Right ventricle myocardium inferior (tissue), 1 donor: ENCODE measurements around the gene GNA14. TPM values are rescaled to one million over a fixed set of nuclear protein-coding genes. Genes with fewer than 3 reads are reported as not detected.
"Not testable (repeated sequence)": the region's sequence is repeated elsewhere in the genome, so short reads cannot be mapped to it uniquely, and the experiment has no call there.

Experiments
- ATAC-seq: fragments of 200-7000 bp; cut with Tn5 transposase; one replicate; pipeline ENCODE4 v1.9.1; 2020; ENCODE audit warnings: mild to moderate bottlenecking, moderate library complexity
- DNase-seq: peaks from one replicate; pipeline ENCODE4 v3.0.0; 2021; ENCODE audit errors: missing footprints
- intact Hi-C: fragments of 100-400 bp; cut with DNase I; formaldehyde crosslinking; loops from one replicate; pipeline ENCODE4 v1.11.0; 2022
- long read RNA-seq: library from polyadenylated mRNA; unstranded; transcript quantifications from one replicate; pipeline ENCODE4 v2.0.0, GENCODE V29; 2021
- total RNA-seq: library from RNA; stranded (reverse); fragmentation: NEBNext Ultra II Directional; extraction: Animal tissue kit (Norgen Biotek cat#: 25700); gene quantifications from one replicate; pipeline ENCODE4 v1.2.1, GENCODE V29; 2021
- donor health status: DM: no; HTN: yes; CAD: no; lungs with severe emphysema.

The GNA14 gene
- total RNA-seq = 2.6 TPM
- long read RNA-seq, partial matches to known transcripts = 0 of 4 reads
- long read RNA-seq, other reads (novel, unspliced or antisense) = 0 of 4 reads

GRCh38 chr9:77648234-77649108 lies at the start of gene GNA14:
GNA14 (minus strand) TSS chr9:77648322; CDS start chr9:77647793, 529 bp downstream.
- intact Hi-C loops = loop anchor here (2.0 to 5.0 kb wide), 3 partner anchors 51 to 192 kb away; no protein-coding TSS in a partner anchor
- peak; percentile 80 for ATAC-seq
- DNase-seq = peak; percentile 77

DNA sequence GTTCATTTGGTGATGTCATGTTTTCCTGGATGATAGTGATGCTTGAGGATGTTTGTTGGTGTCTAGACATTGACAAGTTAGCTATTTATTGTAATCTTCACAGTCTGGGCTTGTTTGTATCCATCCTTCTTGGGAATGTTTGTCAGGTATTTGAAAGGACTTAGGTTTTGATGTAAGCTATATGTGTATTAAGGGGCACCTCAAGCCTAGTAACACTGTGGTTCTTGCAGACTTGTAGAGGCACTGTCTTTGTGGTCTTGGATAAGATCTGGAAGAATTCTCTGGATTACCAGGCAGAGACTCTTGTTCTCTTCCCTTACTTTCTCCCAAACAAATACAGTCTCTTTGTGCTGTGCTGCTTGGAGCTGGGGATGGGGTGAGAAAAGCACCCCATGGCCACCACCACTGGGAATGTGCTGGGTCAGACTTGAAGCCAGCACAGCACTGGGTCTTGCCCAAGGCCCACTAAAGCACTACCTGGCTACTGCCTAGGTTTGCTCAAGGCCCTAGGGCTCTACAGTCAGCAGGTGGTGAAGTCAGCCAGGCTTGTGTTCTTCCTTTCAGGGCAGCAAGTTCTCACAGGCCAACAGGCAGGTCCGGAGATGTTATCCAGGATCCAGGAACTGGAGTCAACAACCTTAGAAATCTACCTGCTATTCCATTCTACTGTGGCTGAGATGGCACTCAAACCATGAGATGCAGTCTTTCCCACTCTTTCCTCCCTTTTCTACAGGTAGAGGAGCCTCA lies 49.3 kb upstream of the GNA14 start:
- ATAC-seq (no peak), DNase-seq (no peak)
- intact Hi-C loops = no loop called here

DNA sequence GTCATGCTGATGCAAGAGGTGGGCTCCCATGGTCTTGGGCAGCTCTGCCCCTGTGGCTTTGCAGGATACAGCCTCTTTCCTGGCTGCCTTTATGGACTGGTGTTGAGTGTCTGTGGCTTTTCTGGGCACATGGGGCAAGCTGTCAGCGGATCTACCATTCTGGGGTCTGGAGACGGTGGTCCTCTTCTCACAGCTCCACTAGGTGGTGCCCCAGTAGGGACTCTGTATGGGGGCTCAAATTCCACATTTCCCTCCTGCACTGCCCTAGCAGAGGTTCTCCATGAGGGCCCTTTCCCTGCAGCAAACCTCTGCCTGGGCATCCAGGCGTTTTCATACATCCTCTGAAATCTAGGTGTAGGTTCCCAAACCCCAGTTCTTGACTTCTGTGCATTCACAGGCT lies 42.6 kb upstream of the GNA14 start:
- intact Hi-C loops, ATAC-seq: not testable (repeated sequence)

DNA sequence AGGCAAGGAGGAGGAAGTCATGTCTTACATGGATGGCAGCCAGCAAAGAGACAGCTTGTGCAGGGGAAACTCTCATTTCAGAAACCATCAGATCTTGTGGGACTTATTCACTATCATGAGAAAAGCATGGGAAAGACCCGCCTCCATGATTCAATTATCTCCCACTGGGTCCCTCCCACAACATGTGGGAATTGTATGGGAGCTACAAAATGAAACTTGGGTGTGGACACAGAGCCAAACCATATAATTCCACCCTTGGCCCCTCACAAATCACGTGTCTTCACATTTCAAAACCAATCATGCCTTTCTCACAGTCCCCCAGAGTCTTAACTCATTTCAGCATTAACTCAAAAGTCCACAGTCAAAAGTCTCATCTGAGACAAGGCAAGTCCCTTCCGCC lies 42.0 kb upstream of the GNA14 start:
- intact Hi-C loops, ATAC-seq, DNase-seq: not testable (repeated sequence)

More for the DNA sequence above, 42.6 kb upstream of the GNA14 start:
- DNase-seq = not testable (repeated sequence)

- DNase-seq, ATAC-seq, intact Hi-C loops: not testable (repeated sequence)
Measured at GRCh38 chr9:77687737-77688136, 39.6 kb upstream of the GNA14 start.

DNA sequence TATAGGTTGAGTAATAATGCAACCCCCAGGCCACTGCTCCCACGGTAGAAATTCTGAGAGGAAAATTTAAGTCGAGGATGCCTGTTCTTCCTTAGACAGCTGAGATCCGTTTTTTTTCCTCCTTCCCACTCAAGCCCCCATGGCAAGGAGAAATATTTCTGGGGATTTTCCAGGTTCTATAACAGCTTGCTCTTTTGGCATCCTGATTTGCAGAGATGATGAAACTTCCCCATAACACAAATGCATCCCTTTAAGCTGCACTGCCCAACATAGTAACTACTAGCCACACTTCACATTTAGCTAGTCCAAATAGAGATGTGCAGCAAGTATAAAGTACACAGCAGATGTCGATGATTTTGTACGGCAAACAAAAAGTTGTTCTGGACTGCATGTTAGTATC lies 32.5 kb upstream of the GNA14 start:
- intact Hi-C loops = no loop called here
- DNase-seq (no peak), ATAC-seq (no peak)

DNA sequence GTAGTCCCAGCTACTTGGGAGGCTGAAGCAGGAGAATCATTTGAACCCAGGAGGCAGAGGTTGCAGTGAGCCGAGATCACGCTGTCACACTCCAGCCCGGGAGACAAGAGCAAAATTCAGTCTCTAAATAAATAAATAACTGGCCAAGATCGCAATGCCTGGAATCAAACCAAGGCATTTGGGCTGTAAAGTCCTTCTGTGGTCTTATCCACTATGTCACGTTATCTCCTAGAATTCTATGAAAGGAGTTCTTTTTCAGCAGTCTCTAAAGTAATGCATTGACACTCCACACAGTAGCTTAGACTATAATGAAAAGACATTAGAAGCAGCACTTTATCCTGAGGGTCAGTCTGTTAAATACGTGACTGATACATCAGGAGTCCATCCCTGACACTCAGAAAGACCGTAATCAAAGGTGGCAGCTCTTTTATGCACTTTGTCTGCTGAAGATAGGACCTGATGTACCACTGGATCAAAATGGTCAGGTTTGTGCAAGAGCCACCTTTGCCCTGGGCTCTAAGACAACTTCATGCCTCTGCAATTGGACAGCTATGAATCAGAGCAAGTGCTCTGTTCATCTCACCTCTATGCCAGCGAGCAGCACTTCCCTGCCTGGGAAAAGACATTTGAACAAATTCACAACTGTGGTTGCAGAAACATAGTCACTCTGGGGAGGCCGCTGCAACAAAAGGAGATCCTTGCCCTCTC lies 31.7 kb upstream of the GNA14 start:
- DNase-seq (no peak), ATAC-seq (no peak)
- intact Hi-C loops = no loop called here

- DNase-seq (no peak), ATAC-seq (no peak)
- intact Hi-C loops = no loop called here
Measured at GRCh38 chr9:77679088-77679487, 31.0 kb upstream of the GNA14 start.

DNA sequence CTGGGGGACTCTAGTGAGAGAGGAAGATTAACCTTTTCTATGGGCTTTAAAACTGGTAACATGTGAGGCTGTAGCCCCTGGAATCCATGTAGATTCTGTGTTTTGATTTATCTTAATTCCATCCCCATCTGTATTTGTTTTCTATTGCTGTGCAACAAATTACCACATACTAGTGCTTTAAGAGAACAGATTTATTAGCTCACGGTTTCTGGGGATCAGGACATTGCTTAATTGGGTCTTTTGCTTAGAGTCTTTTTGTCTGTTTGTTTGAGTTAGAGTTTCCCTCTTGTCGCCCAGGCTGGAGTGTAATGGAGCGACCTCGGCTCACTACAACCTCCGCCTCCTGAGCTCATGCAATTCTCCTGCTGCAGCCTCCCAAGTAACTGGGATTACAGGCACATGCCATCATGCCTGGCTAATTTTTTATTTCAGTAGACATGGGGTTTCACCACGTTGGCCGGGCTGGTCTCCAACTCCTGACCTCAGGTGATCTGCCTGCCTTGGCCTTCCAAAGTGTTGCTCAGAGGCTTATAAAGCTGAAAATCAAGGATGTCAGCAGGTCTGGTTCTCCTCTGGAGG lies 29.9 kb upstream of the GNA14 start:
- DNase-seq = no peak
- no peak for ATAC-seq
- intact Hi-C loops = no loop called here

DNA sequence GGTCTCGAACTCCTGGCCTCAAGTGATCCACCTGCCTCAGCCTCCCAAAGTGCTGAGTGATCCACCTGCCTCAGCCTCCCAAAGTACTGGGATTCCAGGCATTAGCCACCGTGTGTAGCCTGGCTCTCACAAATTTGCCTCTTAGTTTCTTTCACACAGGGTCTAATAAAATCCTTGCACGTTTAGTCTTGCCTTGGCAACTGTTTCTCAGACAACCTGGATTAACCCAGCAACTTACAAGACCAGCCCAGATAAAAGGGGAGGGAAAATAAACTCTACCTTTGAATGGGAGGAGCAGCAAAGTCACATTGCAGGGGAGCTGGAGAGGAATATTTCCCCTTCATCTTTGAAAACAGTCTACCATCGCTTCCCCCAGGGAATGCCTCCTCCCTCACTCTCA lies 29.3 kb upstream of the GNA14 start:
- DNase-seq (no peak), ATAC-seq (no peak)
- intact Hi-C loops = no loop called here

- ATAC-seq = peak; percentile 76
- intact Hi-C loops = no loop called here
- no peak for DNase-seq
Measured at GRCh38 chr9:77673941-77674791, 26.0 kb upstream of the GNA14 start.

GRCh38 chr9:77672183-77672582 lies 24.1 kb upstream of the GNA14 start:
- no peak for DNase-seq
- intact Hi-C loops = no loop called here
- ATAC-seq = no peak

- intact Hi-C loops = no loop called here
- DNase-seq (no peak), ATAC-seq (no peak)
Measured at GRCh38 chr9:77667151-77667550, 19.0 kb upstream of the GNA14 start.

DNA sequence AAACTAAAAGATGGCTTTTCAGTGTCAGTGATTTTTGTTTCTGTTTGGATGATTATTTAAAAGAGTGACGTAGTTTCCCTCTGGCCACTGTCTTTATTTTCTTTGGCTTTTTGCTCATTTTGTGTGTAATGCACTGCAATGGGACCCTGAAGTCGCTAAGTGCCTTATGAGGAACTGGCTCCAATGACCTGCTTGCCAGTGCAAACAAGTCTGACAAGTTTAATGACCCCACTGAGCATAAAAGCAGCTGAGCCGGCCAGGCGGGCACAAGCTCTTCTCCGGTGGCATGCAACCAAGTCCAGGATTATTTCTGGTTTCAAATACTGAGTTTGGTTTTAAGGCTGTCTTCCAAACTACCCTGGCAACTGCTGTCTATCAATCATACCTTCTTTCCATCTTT lies 15.6 kb upstream of the GNA14 start:
- intact Hi-C loops = no loop called here
- ATAC-seq (peak; percentile 82), DNase-seq (no peak)

GRCh38 chr9:77661566-77662085 lies 13.5 kb upstream of the GNA14 start:
- intact Hi-C loops = no loop called here
- no peak for ATAC-seq
- no peak for DNase-seq

DNA sequence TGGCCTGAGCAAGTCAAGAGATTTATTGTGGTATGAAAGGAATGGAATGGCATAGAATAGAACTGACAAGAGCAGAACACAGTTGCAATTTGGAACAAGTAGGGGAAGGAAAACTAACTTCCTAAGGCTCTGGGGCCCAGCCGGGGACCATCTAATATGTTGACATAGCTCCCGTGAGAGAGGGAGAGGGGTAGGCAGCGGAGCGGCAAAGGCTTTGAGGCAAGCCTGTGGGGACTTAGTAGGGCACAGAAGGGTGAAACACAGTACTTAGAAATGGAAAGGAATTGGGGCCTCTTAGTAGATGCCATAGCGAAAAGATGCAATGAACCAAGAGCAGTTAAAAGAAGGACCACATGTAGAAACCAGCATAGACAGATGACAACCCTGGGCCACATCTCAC lies 11.8 kb upstream of the GNA14 start:
- ATAC-seq = no peak
- DNase-seq = no peak
- intact Hi-C loops = no loop called here

DNA sequence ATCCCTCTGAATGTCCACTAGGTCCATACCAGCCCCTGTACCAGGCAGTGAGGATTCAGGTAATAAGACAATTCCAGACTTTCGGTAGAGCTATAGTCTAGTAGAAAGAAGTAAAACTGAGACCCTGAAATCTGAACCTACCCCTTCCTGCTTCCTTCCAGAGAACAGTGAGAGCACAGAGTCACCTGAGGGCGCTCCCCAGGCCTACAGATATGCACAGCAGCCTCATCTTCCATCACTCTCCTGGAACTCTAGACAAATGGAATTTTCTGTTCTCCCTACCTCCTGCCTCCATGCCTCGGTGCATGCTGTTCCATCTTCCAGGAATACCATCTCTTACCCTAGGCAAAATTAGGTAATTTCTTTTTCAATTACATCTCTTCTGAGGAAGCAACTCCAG lies 3.1 kb upstream of the GNA14 start:
- ATAC-seq = no peak
- intact Hi-C loops = no loop called here

More for the DNA sequence above, 3.1 kb upstream of the GNA14 start:
- DNase-seq = no peak
